ENCODE measurements around the gene SHROOM4. TPM values are rescaled to one million over a fixed set of nuclear protein-coding genes. Genes with fewer than 3 reads are reported as not detected.

SHROOM4 gene
- total RNA-seq, 1 experiment from 2014 or later = not detected

DNA sequence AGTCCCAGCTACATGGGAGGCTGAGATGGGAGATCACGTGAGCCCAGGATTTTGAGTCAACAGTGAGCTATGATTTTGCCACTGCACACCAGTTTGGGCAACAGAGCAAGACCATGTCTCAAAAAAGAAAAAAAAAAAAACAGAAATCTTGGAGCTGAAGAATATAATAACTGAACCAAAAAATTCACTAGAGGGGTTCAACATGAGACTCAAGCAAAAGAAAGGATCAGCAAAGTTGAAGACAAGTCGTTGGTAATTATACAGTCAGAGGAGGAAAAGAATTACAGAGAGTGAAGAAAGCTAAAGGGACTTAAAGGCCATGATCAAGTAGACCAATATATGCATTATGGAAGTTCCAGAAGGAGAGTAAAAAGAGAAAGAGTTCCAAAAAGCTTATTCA is 26.9 kb downstream of the SHROOM4 start:
- Mint-ChIP-seq H3K9me3 (ENCODE audit: unreplicated experiment) (peaks cover 8% of the 10 kb centered on the region), H3K36me3 (ENCODE audit: insufficient read depth, unreplicated experiment) (no peaks in the 10 kb centered on the region), H3K27me3 (ENCODE audit: insufficient read depth, unreplicated experiment) (peaks cover 37% of the 10 kb centered on the region), H3K4me3 (ENCODE audit: unreplicated experiment) (no peak overlapping the region), H3K4me1 (ENCODE audit: insufficient read depth, unreplicated experiment) (no peaks in the 10 kb centered on the region), H3K27ac (ENCODE audit: low read depth, unreplicated experiment) (no peak overlapping the region)
- POLR2A ChIA-PET = no interaction called here
- no peak for DNase-seq (ENCODE audit: unreplicated experiment)
- BruUV-seq (replicated peaks) = no TSS peak
- TF ChIP-seq, protein P1, sequence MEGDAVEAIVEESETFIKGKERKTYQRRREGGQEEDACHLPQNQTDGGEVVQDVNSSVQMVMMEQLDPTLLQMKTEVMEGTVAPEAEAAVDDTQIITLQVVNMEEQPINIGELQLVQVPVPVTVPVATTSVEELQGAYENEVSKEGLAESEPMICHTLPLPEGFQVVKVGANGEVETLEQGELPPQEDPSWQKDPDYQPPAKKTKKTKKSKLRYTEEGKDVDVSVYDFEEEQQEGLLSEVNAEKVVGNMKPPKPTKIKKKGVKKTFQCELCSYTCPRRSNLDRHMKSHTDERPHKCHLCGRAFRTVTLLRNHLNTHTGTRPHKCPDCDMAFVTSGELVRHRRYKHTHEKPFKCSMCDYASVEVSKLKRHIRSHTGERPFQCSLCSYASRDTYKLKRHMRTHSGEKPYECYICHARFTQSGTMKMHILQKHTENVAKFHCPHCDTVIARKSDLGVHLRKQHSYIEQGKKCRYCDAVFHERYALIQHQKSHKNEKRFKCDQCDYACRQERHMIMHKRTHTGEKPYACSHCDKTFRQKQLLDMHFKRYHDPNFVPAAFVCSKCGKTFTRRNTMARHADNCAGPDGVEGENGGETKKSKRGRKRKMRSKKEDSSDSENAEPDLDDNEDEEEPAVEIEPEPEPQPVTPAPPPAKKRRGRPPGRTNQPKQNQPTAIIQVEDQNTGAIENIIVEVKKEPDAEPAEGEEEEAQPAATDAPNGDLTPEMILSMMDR (IDR thresholded peaks at IDR 0.05; ENCODE audit: unreplicated experiment) = no peak
- CTCF ChIA-PET = interaction anchor here (0.7 to 1.5 kb wide), 3 partner anchors 10 to 38 kb away, joined by 4 to 7 read pairs (median 4); no protein-coding TSS in a partner anchor
- intact Hi-C loops (cut with micrococcal nuclease) = no loop called here

DNA sequence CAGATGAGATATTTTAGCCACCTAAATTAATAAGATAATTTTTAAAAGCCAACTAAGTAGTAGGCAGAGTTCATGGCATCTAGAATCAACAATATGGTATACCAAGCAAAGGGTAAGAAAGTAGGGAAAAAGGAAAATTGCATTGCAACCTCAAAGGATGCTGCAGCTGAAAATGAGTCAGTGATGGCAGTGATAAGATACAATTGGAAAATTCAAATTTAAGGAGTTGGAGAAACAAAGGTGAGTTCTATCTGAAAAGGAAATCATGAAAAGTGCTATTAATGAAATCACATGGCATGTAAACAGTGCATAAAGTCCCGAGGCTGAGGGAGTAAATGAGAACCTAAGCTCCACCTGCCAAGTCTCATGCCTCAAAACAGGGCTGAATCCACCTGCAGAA is 33.9 kb downstream of the SHROOM4 start:
- no peak overlapping the region for H3K27ac Mint-ChIP-seq (ENCODE audit: low read depth, unreplicated experiment)
- no peak for DNase-seq (ENCODE audit: unreplicated experiment)
- CTCF ChIA-PET = no interaction called here
- intact Hi-C loops (cut with micrococcal nuclease) = no loop called here
- no peaks in the 10 kb centered on the region for H3K36me3 Mint-ChIP-seq (ENCODE audit: insufficient read depth, unreplicated experiment)
- TF ChIP-seq, protein P1 (IDR thresholded peaks at IDR 0.05; ENCODE audit: unreplicated experiment) = no peak
- peaks cover 56% of the 10 kb centered on the region for H3K27me3 Mint-ChIP-seq (ENCODE audit: insufficient read depth, unreplicated experiment)
- POLR2A ChIA-PET = interaction anchor here (0.9 kb wide), 1 partner anchor 29 kb away, joined by 3 read pairs; no protein-coding TSS in a partner anchor
- no peaks in the 10 kb centered on the region for H3K9me3 Mint-ChIP-seq (ENCODE audit: unreplicated experiment)
- BruUV-seq (replicated peaks) = no TSS peak
- H3K4me1 Mint-ChIP-seq (ENCODE audit: insufficient read depth, unreplicated experiment) = no peaks in the 10 kb centered on the region
- no peak overlapping the region for H3K4me3 Mint-ChIP-seq (ENCODE audit: unreplicated experiment)

DNA sequence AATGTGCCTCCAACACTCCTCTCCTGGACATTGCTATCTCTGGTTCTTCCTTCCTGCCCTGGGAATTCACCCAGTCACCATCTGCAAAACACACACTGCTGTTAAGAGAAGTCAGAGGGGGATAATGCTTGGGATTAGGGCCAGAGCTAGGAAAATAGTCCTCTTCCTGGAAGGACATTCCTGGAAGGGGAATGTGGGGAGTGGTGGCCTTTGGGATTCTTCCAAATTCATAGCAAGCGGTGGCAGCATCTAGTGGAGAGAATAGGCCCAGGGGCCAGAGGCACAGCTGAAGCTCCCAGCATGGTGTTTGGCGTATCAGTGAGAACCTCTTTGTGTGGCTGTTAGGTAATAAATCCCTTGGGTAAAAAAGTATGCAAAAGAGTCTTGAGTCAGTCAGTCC is 34.3 kb downstream of the SHROOM4 start:
- Mint-ChIP-seq H3K36me3 (ENCODE audit: insufficient read depth, unreplicated experiment) (no peaks in the 10 kb centered on the region), H3K9me3 (ENCODE audit: unreplicated experiment) (no peaks in the 10 kb centered on the region), H3K27me3 (ENCODE audit: insufficient read depth, unreplicated experiment) (peaks cover 60% of the 10 kb centered on the region), H3K4me1 (ENCODE audit: insufficient read depth, unreplicated experiment) (no peaks in the 10 kb centered on the region), H3K4me3 (ENCODE audit: unreplicated experiment) (no peak overlapping the region), H3K27ac (ENCODE audit: low read depth, unreplicated experiment) (no peak overlapping the region)
- intact Hi-C loops (cut with micrococcal nuclease) = no loop called here
- ChIA-PET POLR2A (interaction anchor here (0.9 kb wide), 1 partner anchor 28 kb away, joined by 3 read pairs; no protein-coding TSS in a partner anchor), CTCF (no interaction called here)
- no peak for DNase-seq (ENCODE audit: unreplicated experiment)
- BruUV-seq (replicated peaks) = no TSS peak
- TF ChIP-seq, protein P1 (IDR thresholded peaks at IDR 0.05; ENCODE audit: unreplicated experiment) = no peak

DNA sequence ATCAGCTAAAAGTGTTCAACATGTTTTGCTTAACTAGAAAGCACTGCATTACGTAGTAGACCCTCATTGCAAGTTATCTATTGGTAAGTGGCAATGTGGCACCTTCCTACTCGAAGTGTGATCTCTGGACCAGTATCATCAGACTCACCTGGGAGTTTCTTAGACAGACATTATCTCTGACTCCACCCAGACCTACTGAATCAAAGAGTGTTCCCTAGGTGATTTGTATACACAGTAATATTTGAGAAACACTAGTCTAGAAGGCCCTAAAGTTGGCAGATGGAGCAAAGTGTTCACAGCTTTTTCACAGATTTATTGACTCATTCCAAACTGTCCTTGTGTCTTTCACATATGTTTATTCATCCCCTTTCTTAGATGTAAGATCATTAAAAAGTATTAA is 35.7 kb downstream of the SHROOM4 start:
- Mint-ChIP-seq H3K4me1 (ENCODE audit: insufficient read depth, unreplicated experiment) (no peaks in the 10 kb centered on the region), H3K27me3 (ENCODE audit: insufficient read depth, unreplicated experiment) (peaks cover 70% of the 10 kb centered on the region)

More for the DNA sequence above, 35.7 kb downstream of the SHROOM4 start:
- CTCF ChIA-PET = no interaction called here
- Mint-ChIP-seq H3K4me3 (ENCODE audit: unreplicated experiment) (no peak overlapping the region), H3K36me3 (ENCODE audit: insufficient read depth, unreplicated experiment) (no peaks in the 10 kb centered on the region), H3K27ac (ENCODE audit: low read depth, unreplicated experiment) (no peak overlapping the region), H3K9me3 (ENCODE audit: unreplicated experiment) (no peaks in the 10 kb centered on the region)
- no peak for DNase-seq (ENCODE audit: unreplicated experiment)
- TF ChIP-seq, protein P1 (IDR thresholded peaks at IDR 0.05; ENCODE audit: unreplicated experiment) = no peak
- intact Hi-C loops (cut with micrococcal nuclease) = no loop called here
- POLR2A ChIA-PET = interaction anchor here (1.1 kb wide), 1 partner anchor 11 kb away, joined by 3 read pairs; no protein-coding TSS in a partner anchor
- BruUV-seq (replicated peaks) = no TSS peak
